Pancreas (tissue), 10 donors: ENCODE measurements around the gene STIM2. TPM values are rescaled to one million over a fixed set of nuclear protein-coding genes. Genes with fewer than 3 reads are reported as not detected.
"Not testable (repeated sequence)": the region's sequence is repeated elsewhere in the genome, so short reads cannot be mapped to it uniquely, and the experiment has no call there.

Source experiments
- ATAC-seq, 4 donors: fragments of 200-7000 bp; cut with Tn5 transposase; one replicate each; pipeline versions ENCODE4 v1.8.0 to v1.9.1; 2020; ENCODE audit warnings: mild to moderate bottlenecking in 4 of 4, moderate library complexity in 4 of 4
- DNase-seq, 6 donors: peaks; one replicate each; pipeline ENCODE4 v3.0.0-alpha.2; 2020
- FAIRE-seq: peaks from 2 replicates; lab custom pipeline; 2012; peaks lifted over from hg19 to GRCh38; lab: Jason Lieb, UNC
- H3K27ac ChIP-seq, 4 donors: fragments of 200-600 bp; sonication (generic); 1 replicate in 3 of 4; 2 replicates in 1 of 4; pipeline versions ENCODE4 v1.5.0 to v1.8.0; 2020
- H3K27me3 ChIP-seq, 4 donors: fragments of 200-600 bp; one replicate each; pipeline ENCODE4 v1.8.0; 2021
- H3K36me3 ChIP-seq, 3 donors: fragments of 200-600 bp; sonication (generic) in 1 of 3; one replicate each; pipeline versions ENCODE4 v1.5.0 to v1.8.0; 2020 to 2021
- H3K4me1 ChIP-seq, 3 donors: fragments of 200-600 bp; one replicate each; pipeline ENCODE4 v1.8.0; 2021
- H3K4me3 ChIP-seq, 4 donors: fragments of 200-600 bp; sonication (generic) in 2 of 4; one replicate each; pipeline versions ENCODE4 v1.5.0 to v1.8.0; 2020 to 2021
- H3K9me3 ChIP-seq, 4 donors: fragments of 200-600 bp; one replicate each; pipeline ENCODE4 v1.8.0; 2021
- CTCF ChIP-seq, 4 donors: fragments of 200-600 bp; sonication (generic) in 3 of 4; IDR thresholded peaks; one replicate each; pipeline versions ENCODE4 v1.5.0 to v1.8.0; 2021; ENCODE audit warnings: antibody characterized with exemption in 4 of 4
- WGBS, 2 donors: extraction: QIAGEN DNeasy Blood & Tissue Kit; methylation state at CpG; one replicate each; pipeline ENCODE4 v1.1.7; 2013; 5-methylcytosine and 5-hydroxymethylcytosine counted together
- intact Hi-C, 3 donors: fragments of 100-400 bp; cut with DNase I; formaldehyde crosslinking; loops; one replicate each; pipeline versions ENCODE4 v1.11.1 to v1.14.2; 2022
- polyA plus RNA-seq, 2 donors: library from polyadenylated mRNA; stranded (reverse); fragments of 200-250 nt; gene quantifications; one replicate each; pipeline ENCODE4 v1.2.3, GENCODE V29; 2013
- total RNA-seq, 6 donors: library from RNA; stranded (reverse); fragmentation: NEBNext Ultra II Directional in 4 of 6; extraction: Animal tissue kit (Norgen Biotek cat#: 25700) in 4 of 6; gene quantifications; one replicate each; pipeline versions ENCODE4 v1.2.1 to v1.2.4, GENCODE V29; 2021 to 2023
- donor health status: healthy with polysubstance abuse.
- donor health status: DM: no; HTN: no; CAD: no; lungs with moderate emphysema.
- donor health status: DM: no; HTN: no; CAD: no.
- donor health status: control.
- donor health status: control.
- donor health status: Bipolar disorder and iron deficiency.
- donor health status: DM: yes; HTN: yes; CAD: no.
- donor health status: DM: no; HTN: no; CAD: no.
- donor health status: DM: no; HTN: no; CAD: no.
- donor health status: DM: yes; HTN: yes; CAD: no.

The STIM2 gene
- total and polyA plus RNA-seq, 8 donors: 7.6 to 18.7 (median 12.6) TPM

- peaks cover 0 to 6% (median 3%) of the 10 kb centered on the region in 3 donors for H3K36me3 ChIP-seq
- no peak overlapping the region for H3K27ac ChIP-seq
- intact Hi-C loops: no loop called here
- ATAC-seq: no peak
- H3K4me1 ChIP-seq: no peaks in the 10 kb centered on the region
- no peak for TF ChIP-seq CTCF (IDR thresholded peaks at IDR 0.05)
- WGBS, 2 donors: 89 to 92% methylated on average over 3 of the region's 3 CpGs
- FAIRE-seq: no peak
- H3K4me3 ChIP-seq: no peak overlapping the region
- H3K27me3 ChIP-seq: no peaks in the 10 kb centered on the region
- DNase-seq: no peak
- no peaks in the 10 kb centered on the region for H3K9me3 ChIP-seq
Measured at GRCh38 chr4:27022963-27023362, 162.3 kb downstream of the STIM2 start.

GRCh38 chr4:27023366-27023765 is 162.7 kb downstream of the STIM2 start:
- Histone ChIP-seq H3K4me1 (no peaks in the 10 kb centered on the region), H3K27ac (no peak overlapping the region), H3K27me3 (no peaks in the 10 kb centered on the region), H3K9me3 (no peaks in the 10 kb centered on the region), H3K4me3 (no peak overlapping the region), H3K36me3 (peaks cover 0 to 6% (median 3%) of the 10 kb centered on the region in 3 donors)
- no peak for TF ChIP-seq CTCF (IDR thresholded peaks at IDR 0.05)
- WGBS, 2 donors: 76 to 92% methylated on average over 4 of the region's 4 CpGs
- FAIRE-seq: no peak
- no peak for ATAC-seq
- DNase-seq: no peak
- intact Hi-C loops: no loop called here

- FAIRE-seq: no peak
- DNase-seq: no peak
- no peak overlapping the region for H3K27ac ChIP-seq
- TF ChIP-seq CTCF (IDR thresholded peaks at IDR 0.05): no peak
- intact Hi-C loops: no loop called here
- no peaks in the 10 kb centered on the region for H3K27me3 ChIP-seq
- peaks cover 0 to 6% (median 3%) of the 10 kb centered on the region in 3 donors for H3K36me3 ChIP-seq
- no peak overlapping the region for H3K4me3 ChIP-seq
- no peak for ATAC-seq
- 74 to 84% methylated on average over 2 of the region's 2 CpGs for WGBS, 2 donors
- H3K4me1 ChIP-seq: no peaks in the 10 kb centered on the region
- no peaks in the 10 kb centered on the region for H3K9me3 ChIP-seq
Measured at GRCh38 chr4:27024805-27025204, 164.2 kb downstream of the STIM2 start.

GRCh38 chr4:27027428-27027827 is 166.8 kb downstream of the STIM2 start:
- no peak for DNase-seq
- H3K4me3 ChIP-seq: no peak overlapping the region
- peaks cover 0 to 6% (median 3%) of the 10 kb centered on the region in 3 donors for H3K36me3 ChIP-seq
- H3K4me1 ChIP-seq: no peaks in the 10 kb centered on the region
- H3K27me3 ChIP-seq: no peaks in the 10 kb centered on the region
- H3K9me3 ChIP-seq: no peaks in the 10 kb centered on the region
- no peak for ATAC-seq
- no peak for FAIRE-seq
- TF ChIP-seq CTCF (IDR thresholded peaks at IDR 0.05): no peak
- no peak overlapping the region for H3K27ac ChIP-seq
- 79 to 95% methylated on average over 2 of the region's 2 CpGs for WGBS, 2 donors
- intact Hi-C loops: no loop called here

- H3K9me3 ChIP-seq, H3K27ac ChIP-seq, H3K4me1 ChIP-seq, DNase-seq, H3K36me3 ChIP-seq, intact Hi-C loops, H3K4me3 ChIP-seq, FAIRE-seq, ATAC-seq, H3K27me3 ChIP-seq: not testable (repeated sequence)
- WGBS, 2 donors: 95 to 97% methylated on average over 3 of the region's 3 CpGs
Measured at GRCh38 chr4:27035127-27035526, 174.5 kb downstream of the STIM2 start.
